Measurements from ENCODE around the gene CLSTN3.

DNA sequence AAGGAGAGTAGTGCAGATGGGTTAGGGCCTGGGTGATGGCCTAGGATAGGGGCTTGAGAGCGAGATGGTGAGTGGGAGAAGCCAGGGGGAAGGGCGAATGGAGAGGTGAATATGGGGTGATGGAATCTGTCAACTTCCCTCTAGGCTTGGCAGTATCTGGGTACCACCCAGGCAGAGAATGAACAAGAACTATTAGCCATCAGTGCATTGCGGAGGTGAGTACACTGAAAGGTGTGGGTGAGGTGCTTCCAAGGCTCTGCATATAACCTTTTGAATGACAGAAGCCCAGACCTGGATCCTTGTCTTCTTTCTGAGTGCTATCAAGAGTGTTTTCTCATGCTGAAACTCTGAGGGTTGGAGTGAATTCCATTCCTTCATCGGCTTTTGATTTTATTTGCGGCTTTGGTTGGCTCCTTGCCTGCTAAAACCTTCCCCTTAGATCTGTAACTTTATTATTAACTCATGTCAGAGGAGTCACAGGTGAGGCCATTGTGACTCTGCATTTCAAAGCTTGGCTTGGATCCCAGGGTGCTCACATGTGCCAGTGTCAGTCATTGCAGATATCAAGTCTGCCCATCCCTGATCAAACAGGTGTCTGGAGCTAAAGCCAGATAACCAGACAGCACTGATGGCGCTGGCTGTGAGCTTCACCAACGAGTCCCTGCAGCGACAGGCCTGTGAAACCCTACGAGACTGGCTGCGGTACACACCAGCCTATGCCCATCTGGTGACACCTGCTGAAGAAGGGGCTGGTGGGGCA, 77.9 kb downstream of the CLSTN3 start:
- TF ChIP-seq RAD21 (IDR thresholded peaks at IDR 0.05; ENCODE audit: insufficient read depth, low read depth, low read length), result no peak
- TF ChIP-seq, protein P1, sequence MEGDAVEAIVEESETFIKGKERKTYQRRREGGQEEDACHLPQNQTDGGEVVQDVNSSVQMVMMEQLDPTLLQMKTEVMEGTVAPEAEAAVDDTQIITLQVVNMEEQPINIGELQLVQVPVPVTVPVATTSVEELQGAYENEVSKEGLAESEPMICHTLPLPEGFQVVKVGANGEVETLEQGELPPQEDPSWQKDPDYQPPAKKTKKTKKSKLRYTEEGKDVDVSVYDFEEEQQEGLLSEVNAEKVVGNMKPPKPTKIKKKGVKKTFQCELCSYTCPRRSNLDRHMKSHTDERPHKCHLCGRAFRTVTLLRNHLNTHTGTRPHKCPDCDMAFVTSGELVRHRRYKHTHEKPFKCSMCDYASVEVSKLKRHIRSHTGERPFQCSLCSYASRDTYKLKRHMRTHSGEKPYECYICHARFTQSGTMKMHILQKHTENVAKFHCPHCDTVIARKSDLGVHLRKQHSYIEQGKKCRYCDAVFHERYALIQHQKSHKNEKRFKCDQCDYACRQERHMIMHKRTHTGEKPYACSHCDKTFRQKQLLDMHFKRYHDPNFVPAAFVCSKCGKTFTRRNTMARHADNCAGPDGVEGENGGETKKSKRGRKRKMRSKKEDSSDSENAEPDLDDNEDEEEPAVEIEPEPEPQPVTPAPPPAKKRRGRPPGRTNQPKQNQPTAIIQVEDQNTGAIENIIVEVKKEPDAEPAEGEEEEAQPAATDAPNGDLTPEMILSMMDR (IDR thresholded peaks at IDR 0.05 in 2 of 3, conservative IDR thresholded peaks at IDR 0.05 in 1 of 3; ENCODE audit: control insufficient read depth in 2 of 3, extremely low read depth in 1 of 3, insufficient read depth in 1 of 3, low read depth in 3 of 3, low read length in 3 of 3), result no peak
- TF ChIP-seq CREM (IDR thresholded peaks at IDR 0.05; ENCODE audit: low read depth), result no peak
- TF ChIP-seq, protein P2, sequence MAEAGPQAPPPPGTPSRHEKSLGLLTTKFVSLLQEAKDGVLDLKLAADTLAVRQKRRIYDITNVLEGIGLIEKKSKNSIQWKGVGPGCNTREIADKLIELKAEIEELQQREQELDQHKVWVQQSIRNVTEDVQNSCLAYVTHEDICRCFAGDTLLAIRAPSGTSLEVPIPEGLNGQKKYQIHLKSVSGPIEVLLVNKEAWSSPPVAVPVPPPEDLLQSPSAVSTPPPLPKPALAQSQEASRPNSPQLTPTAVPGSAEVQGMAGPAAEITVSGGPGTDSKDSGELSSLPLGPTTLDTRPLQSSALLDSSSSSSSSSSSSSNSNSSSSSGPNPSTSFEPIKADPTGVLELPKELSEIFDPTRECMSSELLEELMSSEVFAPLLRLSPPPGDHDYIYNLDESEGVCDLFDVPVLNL (IDR thresholded peaks at IDR 0.05; ENCODE audit: low read depth, low read length), result no peak
